MM.1S (cell line): ENCODE measurements around the gene FLRT2.

Experiments
- DNase-seq: peaks from one replicate; pipeline ENCODE4 v3.0.0-alpha.2; 2015
- H2AFZ ChIP-seq: fragments of 300-600 bp; sonication (generic); 2 replicates; pipeline ENCODE4 v1.6.0; 2016; ENCODE audit warnings: antibody characterized with exemption, low read length
- H3F3A ChIP-seq: fragments of 300-600 bp; sonication (generic); 2 replicates; pipeline ENCODE4 v1.6.1; 2016; ENCODE audit warnings: mild to moderate bottlenecking, antibody characterized with exemption, low read length, moderate library complexity, mixed read lengths; ENCODE audit not compliant: insufficient read depth
- H3K27ac ChIP-seq: fragments of 300-600 bp; sonication (generic); 2 replicates; pipeline ENCODE4 v1.5.1; 2016; ENCODE audit warnings: mild to moderate bottlenecking, low read length
- H3K27me3 ChIP-seq: fragments of 300-600 bp; sonication (generic); replicated peaks from 2 replicates; pipeline ENCODE4 v1.6.0; 2016; ENCODE audit warnings: low read length; ENCODE audit not compliant: insufficient read depth
- H3K36me3 ChIP-seq: fragments of 300-600 bp; sonication (generic); replicated peaks from 2 replicates; pipeline ENCODE4 v1.6.1; 2016; ENCODE audit warnings: mild to moderate bottlenecking, low read length, mixed read lengths; ENCODE audit not compliant: insufficient read depth
- H3K4me1 ChIP-seq: fragments of 300-600 bp; sonication (generic); 2 replicates; pipeline ENCODE4 v1.6.1; 2016; ENCODE audit warnings: low read length, mixed read lengths
- H3K4me2 ChIP-seq: fragments of 300-600 bp; sonication (generic); 2 replicates; pipeline ENCODE4 v1.6.0; 2016; ENCODE audit warnings: low read depth, low read length
- H3K4me3 ChIP-seq: fragments of 300-600 bp; sonication (generic); 2 replicates; pipeline ENCODE4 v1.5.1; 2016; ENCODE audit warnings: low read length, mixed read lengths
- H3K79me2 ChIP-seq: fragments of 300-600 bp; sonication (generic); 2 replicates; pipeline ENCODE4 v1.6.1; 2016; ENCODE audit warnings: mixed run types, low read length, mixed read lengths
- H3K9ac ChIP-seq: fragments of 300-600 bp; sonication (generic); 2 replicates; pipeline ENCODE4 v1.6.1; 2016; ENCODE audit warnings: low read length, mixed read lengths
- H3K9me2 ChIP-seq: fragments of 300-600 bp; sonication (generic); replicated peaks from 2 replicates; pipeline ENCODE4 v1.6.1; 2016; ENCODE audit warnings: mild to moderate bottlenecking, low read length, mixed read lengths; ENCODE audit not compliant: insufficient read depth
- H3K9me3 ChIP-seq: fragments of 300-600 bp; sonication (generic); replicated peaks from 2 replicates; pipeline ENCODE4 v1.6.1; 2016; ENCODE audit warnings: mild to moderate bottlenecking, low read length, mixed read lengths; ENCODE audit not compliant: insufficient read depth
- H4K20me1 ChIP-seq: fragments of 300-600 bp; sonication (generic); 2 replicates; pipeline ENCODE4 v1.6.1; 2016; ENCODE audit warnings: mild to moderate bottlenecking, low read length, moderate library complexity, mixed read lengths; ENCODE audit not compliant: insufficient read depth
- CTCF ChIP-seq: fragments of 300-600 bp; sonication (generic); IDR thresholded peaks from 2 replicates; pipeline ENCODE4 v1.5.1; 2016; ENCODE audit warnings: antibody characterized with exemption, low read length, mixed read lengths
- EZH2 ChIP-seq: fragments of 300-600 bp; sonication (generic); optimal IDR thresholded peaks from 2 replicates; pipeline ENCODE3; 2017; ENCODE audit warnings: low read depth, mild to moderate bottlenecking, antibody characterized with exemption, low read length, mixed read lengths
- EZH2phosphoT487 ChIP-seq: fragments of 300-600 bp; sonication (generic); IDR thresholded peaks from 2 replicates; pipeline ENCODE4 v1.6.1; 2018; ENCODE audit warnings: antibody characterized with exemption, low read length

FLRT2 gene

DNA sequence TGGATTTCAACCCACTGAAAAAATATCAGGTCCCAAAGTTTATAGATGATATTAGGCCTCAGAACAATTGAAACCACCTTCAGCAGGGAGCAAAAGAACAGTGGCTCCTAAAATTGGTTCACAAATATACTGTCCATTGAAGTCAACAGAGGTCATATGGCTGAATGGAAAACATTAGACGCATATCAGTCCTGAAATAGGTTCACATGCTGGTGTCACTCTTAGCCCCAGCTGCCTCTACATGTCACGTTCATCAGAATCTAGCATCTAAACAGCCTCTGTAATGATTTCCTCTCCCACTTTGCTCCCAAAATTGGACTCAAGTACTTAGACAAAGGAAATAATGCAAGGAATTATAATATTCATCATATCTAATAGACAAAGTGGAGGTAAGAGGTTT, 8.7 kb downstream of the FLRT2 start:
- Histone ChIP-seq H3K9me3 (no peaks in the 10 kb centered on the region), H3K79me2 (no peaks in the 10 kb centered on the region), H3K36me3 (no peaks in the 10 kb centered on the region), H3F3A (no peaks in the 10 kb centered on the region), H2AFZ (no peak overlapping the region), H3K27ac (no peak overlapping the region), H3K4me3 (no peak overlapping the region), H3K4me2 (no peak overlapping the region), H3K9ac (no peak overlapping the region), H3K4me1 (no peaks in the 10 kb centered on the region), H3K27me3 (no peaks in the 10 kb centered on the region), H3K9me2 (no peaks in the 10 kb centered on the region), H4K20me1 (no peaks in the 10 kb centered on the region)
- TF ChIP-seq EZH2, result no peak
- TF ChIP-seq EZH2phosphoT487, result no peak
- no peak for TF ChIP-seq CTCF
- no peak for DNase-seq

DNA sequence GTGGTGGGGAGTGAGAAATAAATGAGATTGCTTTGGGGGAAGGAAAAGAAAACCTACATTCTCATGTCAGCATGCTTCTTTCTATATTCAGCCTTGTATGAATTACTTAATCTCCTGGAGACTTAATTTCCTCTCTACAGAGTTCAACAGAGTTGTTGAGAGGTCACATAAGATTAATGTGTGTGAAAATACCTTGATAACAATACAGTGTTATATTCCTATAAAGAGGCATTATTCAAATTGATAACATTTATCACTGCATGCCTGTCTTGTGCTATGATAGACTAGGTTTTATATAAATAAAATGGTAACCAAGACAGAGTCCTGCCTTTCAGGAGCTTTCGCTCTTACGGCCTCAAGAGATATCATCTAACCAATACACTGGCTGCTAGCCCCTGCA, 9.6 kb downstream of the FLRT2 start:
- no peak for TF ChIP-seq EZH2
- no peak for TF ChIP-seq EZH2phosphoT487
- no peak for TF ChIP-seq CTCF
- no peaks in the 10 kb centered on the region for H3K9me2 ChIP-seq
- no peaks in the 10 kb centered on the region for H3K79me2 ChIP-seq

GRCh38 chr14:85542623-85543022, 12.7 kb downstream of the FLRT2 start:
- DNase-seq, result no peak
- Histone ChIP-seq H3K4me1 (no peaks in the 10 kb centered on the region), H3K9ac (no peak overlapping the region), H3K9me2 (no peaks in the 10 kb centered on the region), H3K9me3 (no peaks in the 10 kb centered on the region), H3K4me2 (no peak overlapping the region), H3K4me3 (no peak overlapping the region), H3K27me3 (no peaks in the 10 kb centered on the region), H2AFZ (no peak overlapping the region), H3K27ac (no peak overlapping the region), H4K20me1 (no peaks in the 10 kb centered on the region), H3K79me2 (no peaks in the 10 kb centered on the region), H3F3A (no peaks in the 10 kb centered on the region), H3K36me3 (no peaks in the 10 kb centered on the region)
- TF ChIP-seq EZH2phosphoT487, result no peak
- no peak for TF ChIP-seq EZH2
- no peak for TF ChIP-seq CTCF

More for the DNA sequence above, 9.6 kb downstream of the FLRT2 start:
- H3K4me2 ChIP-seq, result no peak overlapping the region
- no peaks in the 10 kb centered on the region for H3F3A ChIP-seq
- H4K20me1 ChIP-seq, result no peaks in the 10 kb centered on the region
- H3K9me3 ChIP-seq, result no peaks in the 10 kb centered on the region
- H3K9ac ChIP-seq, result no peak overlapping the region
- DNase-seq, result no peak
- H3K27ac ChIP-seq, result no peak overlapping the region
- H3K27me3 ChIP-seq, result no peaks in the 10 kb centered on the region
- H3K4me1 ChIP-seq, result no peaks in the 10 kb centered on the region
- no peak overlapping the region for H2AFZ ChIP-seq
- H3K4me3 ChIP-seq, result no peak overlapping the region
- H3K36me3 ChIP-seq, result no peaks in the 10 kb centered on the region

- no peaks in the 10 kb centered on the region for H3K27me3 ChIP-seq
- H4K20me1 ChIP-seq, result no peaks in the 10 kb centered on the region
- H3K4me2 ChIP-seq, result no peak overlapping the region
- H3K79me2 ChIP-seq, result no peaks in the 10 kb centered on the region
- no peaks in the 10 kb centered on the region for H3K9me2 ChIP-seq
- TF ChIP-seq EZH2, result no peak
- no peak for TF ChIP-seq EZH2phosphoT487
- no peak for TF ChIP-seq CTCF
- DNase-seq, result no peak
- H3K27ac ChIP-seq, result no peak overlapping the region
- no peaks in the 10 kb centered on the region for H3K36me3 ChIP-seq
- no peaks in the 10 kb centered on the region for H3F3A ChIP-seq
- no peak overlapping the region for H2AFZ ChIP-seq
- no peak overlapping the region for H3K4me3 ChIP-seq
- no peaks in the 10 kb centered on the region for H3K4me1 ChIP-seq
- H3K9ac ChIP-seq, result no peak overlapping the region
- no peaks in the 10 kb centered on the region for H3K9me3 ChIP-seq
These were observed 15.8 kb downstream of the FLRT2 start for GRCh38 chr14:85545738-85546137.
